ENCODE results near the gene NPIPA7.
"Not testable (repeated sequence)": the region's sequence is repeated elsewhere in the genome, so short reads cannot be mapped to it uniquely, and the experiment has no call there.

- TF ChIP-seq CTCF (conservative IDR thresholded peaks at IDR 0.05; ENCODE audit: low read length); EZH2phosphoT487 (IDR thresholded peaks at IDR 0.05; ENCODE audit: borderline replicate concordance, low read depth, low read length): not testable (repeated sequence)
These were observed 41.6 kb downstream of the NPIPA7 start for GRCh38 chr16:16420515-16420914.
